Measurements from ENCODE around the gene ATP5F1B. TPM values are rescaled to one million over a fixed set of nuclear protein-coding genes. Genes with fewer than 3 reads are reported as not detected.

Gene ATP5F1B
- total and polyA plus RNA-seq, 2 of the 8 experiments (the other 6 are each of a cell fraction or from before 2014, with no cell fraction given), result 900 to 1,522 TPM

DNA sequence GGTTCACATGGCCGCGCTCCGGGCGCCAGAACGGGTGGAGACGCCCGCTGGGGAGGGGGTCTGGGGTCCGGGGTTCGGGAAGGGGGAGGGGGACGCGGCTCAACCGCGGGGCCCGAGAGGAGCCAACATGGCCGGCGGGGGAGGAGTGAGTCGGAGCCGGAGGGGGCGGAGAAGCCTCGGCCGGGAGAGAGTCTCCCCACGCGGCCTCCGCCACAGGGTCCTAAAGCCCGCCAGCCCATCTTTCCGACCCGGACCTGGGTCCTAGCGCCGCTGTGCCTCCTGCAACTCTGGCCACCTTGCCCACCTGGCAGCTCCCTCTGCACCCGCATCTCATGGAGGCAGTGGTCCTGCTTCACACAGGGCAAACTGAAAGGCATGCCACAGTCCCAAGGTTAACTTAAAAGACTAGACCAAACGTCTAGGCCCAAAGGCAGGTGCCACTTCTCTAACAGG, 15.6 kb downstream of the ATP5F1B start, which contains the start of gene BAZ2A (continued):
- TF ChIP-seq HDAC2 (IDR thresholded peaks at IDR 0.05; ENCODE audit: borderline replicate concordance in 1 of 2, low read depth in 2 of 2, low read length in 2 of 2), result no peak; a peak in 2 of 4 replicates
- TF ChIP-seq SP4 (IDR thresholded peaks at IDR 0.05; ENCODE audit: low read length), result peak; percentile 64; the same call in 1 of the 2 replicates
- no peak for TF ChIP-seq POU5F1 (IDR thresholded peaks at IDR 0.05; ENCODE audit: low read depth, low read length)
- no peak for TF ChIP-seq RNF2 (IDR thresholded peaks at IDR 0.05; ENCODE audit: borderline replicate concordance, low read depth, low read length, missing control alignments, poor library complexity, severe bottlenecking)
- TF ChIP-seq JUND (IDR thresholded peaks at IDR 0.05; ENCODE audit: low read length), result no peak
- no peak for TF ChIP-seq HDAC6 (IDR thresholded peaks at IDR 0.05; ENCODE audit: low read depth, low read length)
- peak; percentile 93 for TF ChIP-seq YY1 (IDR thresholded peaks at IDR 0.05; ENCODE audit: low read depth, low read length)
- TF ChIP-seq RXRA (IDR thresholded peaks at IDR 0.05; ENCODE audit: insufficient read depth, low read depth, low read length), result no peak
- peak; percentile 95 for TF ChIP-seq KDM1A (IDR thresholded peaks at IDR 0.05; ENCODE audit: borderline replicate concordance, low read length)
- TF ChIP-seq, protein P1, sequence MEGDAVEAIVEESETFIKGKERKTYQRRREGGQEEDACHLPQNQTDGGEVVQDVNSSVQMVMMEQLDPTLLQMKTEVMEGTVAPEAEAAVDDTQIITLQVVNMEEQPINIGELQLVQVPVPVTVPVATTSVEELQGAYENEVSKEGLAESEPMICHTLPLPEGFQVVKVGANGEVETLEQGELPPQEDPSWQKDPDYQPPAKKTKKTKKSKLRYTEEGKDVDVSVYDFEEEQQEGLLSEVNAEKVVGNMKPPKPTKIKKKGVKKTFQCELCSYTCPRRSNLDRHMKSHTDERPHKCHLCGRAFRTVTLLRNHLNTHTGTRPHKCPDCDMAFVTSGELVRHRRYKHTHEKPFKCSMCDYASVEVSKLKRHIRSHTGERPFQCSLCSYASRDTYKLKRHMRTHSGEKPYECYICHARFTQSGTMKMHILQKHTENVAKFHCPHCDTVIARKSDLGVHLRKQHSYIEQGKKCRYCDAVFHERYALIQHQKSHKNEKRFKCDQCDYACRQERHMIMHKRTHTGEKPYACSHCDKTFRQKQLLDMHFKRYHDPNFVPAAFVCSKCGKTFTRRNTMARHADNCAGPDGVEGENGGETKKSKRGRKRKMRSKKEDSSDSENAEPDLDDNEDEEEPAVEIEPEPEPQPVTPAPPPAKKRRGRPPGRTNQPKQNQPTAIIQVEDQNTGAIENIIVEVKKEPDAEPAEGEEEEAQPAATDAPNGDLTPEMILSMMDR (IDR thresholded peaks at IDR 0.05; ENCODE audit: control extremely low read depth in 1 of 3, insufficient read depth in 1 of 3, low read depth in 1 of 3, low read length in 3 of 3), result no peak
- no peak for TF ChIP-seq SP2 (IDR thresholded peaks at IDR 0.05; ENCODE audit: low read length)
- peak; percentile 84 for TF ChIP-seq CREB1 (IDR thresholded peaks at IDR 0.05)
- peak; percentile 23 to 82; a peak in 2 of 3 replicates for TF ChIP-seq EP300 (IDR thresholded peaks at IDR 0.05; ENCODE audit: borderline replicate concordance in 1 of 2, low read depth in 2 of 2, low read length in 2 of 2)
- no peak for TF ChIP-seq TAF7 (optimal IDR thresholded peaks at IDR 0.05; ENCODE audit: borderline replicate concordance, low read depth, low read length)
- peak; percentile 36; the same call in 1 of the 2 replicates for TF ChIP-seq GTF2F1 (IDR thresholded peaks at IDR 0.05; ENCODE audit: borderline replicate concordance, low read depth, low read length)
